ENCODE measurements around the gene NANOS3.

Gene NANOS3

GRCh38 chr19:13838435-13839129 is 38.4 kb upstream of the NANOS3 start:
- H3K27ac ChIP-seq (ENCODE audit: insufficient read depth, low read length, poor library complexity, severe bottlenecking) = peak overlapping the region; percentile 99
- DNase-seq = no peak
- H3K9me3 ChIP-seq (ENCODE audit: control insufficient read depth, low read length) = no peaks in the 10 kb centered on the region
- H3K27me3 ChIP-seq (replicated peaks; ENCODE audit: control insufficient read depth, insufficient read depth, low read length, poor library complexity, severe bottlenecking) = no peaks in the 10 kb centered on the region
- peak overlapping the region; percentile 88 for H3K4me3 ChIP-seq (ENCODE audit: insufficient read depth, low read depth, low read length, poor library complexity, severe bottlenecking)
- H3K4me1 ChIP-seq (ENCODE audit: control insufficient read depth, insufficient read depth, low read length, poor library complexity, severe bottlenecking) = peaks cover 82% of the 10 kb centered on the region
- peaks cover 6% of the 10 kb centered on the region for H3K36me3 ChIP-seq (ENCODE audit: control insufficient read depth, insufficient read depth, low read length)

- Histone ChIP-seq H3K27me3 (replicated peaks; ENCODE audit: control insufficient read depth, insufficient read depth, low read length, poor library complexity, severe bottlenecking) (no peaks in the 10 kb centered on the region), H3K9me3 (ENCODE audit: control insufficient read depth, low read length) (no peaks in the 10 kb centered on the region), H3K27ac (ENCODE audit: insufficient read depth, low read length, poor library complexity, severe bottlenecking) (peak overlapping the region; percentile 99), H3K36me3 (ENCODE audit: control insufficient read depth, insufficient read depth, low read length) (peaks cover 6% of the 10 kb centered on the region), H3K4me3 (ENCODE audit: insufficient read depth, low read depth, low read length, poor library complexity, severe bottlenecking) (peak overlapping the region; percentile 88), H3K4me1 (ENCODE audit: control insufficient read depth, insufficient read depth, low read length, poor library complexity, severe bottlenecking) (peaks cover 82% of the 10 kb centered on the region)
- DNase-seq = peak; percentile 79 to 84 (median 81)
Measured at GRCh38 chr19:13839130-13839937, 37.6 kb upstream of the NANOS3 start.

GRCh38 chr19:13839938-13840304 is 37.0 kb upstream of the NANOS3 start:
- Histone ChIP-seq H3K27me3 (replicated peaks; ENCODE audit: control insufficient read depth, insufficient read depth, low read length, poor library complexity, severe bottlenecking) (no peaks in the 10 kb centered on the region), H3K4me1 (ENCODE audit: control insufficient read depth, insufficient read depth, low read length, poor library complexity, severe bottlenecking) (peaks cover 84% of the 10 kb centered on the region), H3K27ac (ENCODE audit: insufficient read depth, low read length, poor library complexity, severe bottlenecking) (peak overlapping the region; percentile 99), H3K36me3 (ENCODE audit: control insufficient read depth, insufficient read depth, low read length) (peaks cover 6% of the 10 kb centered on the region), H3K9me3 (ENCODE audit: control insufficient read depth, low read length) (no peaks in the 10 kb centered on the region), H3K4me3 (ENCODE audit: insufficient read depth, low read depth, low read length, poor library complexity, severe bottlenecking) (peak overlapping the region; percentile 88)
- DNase-seq = no peak

DNA sequence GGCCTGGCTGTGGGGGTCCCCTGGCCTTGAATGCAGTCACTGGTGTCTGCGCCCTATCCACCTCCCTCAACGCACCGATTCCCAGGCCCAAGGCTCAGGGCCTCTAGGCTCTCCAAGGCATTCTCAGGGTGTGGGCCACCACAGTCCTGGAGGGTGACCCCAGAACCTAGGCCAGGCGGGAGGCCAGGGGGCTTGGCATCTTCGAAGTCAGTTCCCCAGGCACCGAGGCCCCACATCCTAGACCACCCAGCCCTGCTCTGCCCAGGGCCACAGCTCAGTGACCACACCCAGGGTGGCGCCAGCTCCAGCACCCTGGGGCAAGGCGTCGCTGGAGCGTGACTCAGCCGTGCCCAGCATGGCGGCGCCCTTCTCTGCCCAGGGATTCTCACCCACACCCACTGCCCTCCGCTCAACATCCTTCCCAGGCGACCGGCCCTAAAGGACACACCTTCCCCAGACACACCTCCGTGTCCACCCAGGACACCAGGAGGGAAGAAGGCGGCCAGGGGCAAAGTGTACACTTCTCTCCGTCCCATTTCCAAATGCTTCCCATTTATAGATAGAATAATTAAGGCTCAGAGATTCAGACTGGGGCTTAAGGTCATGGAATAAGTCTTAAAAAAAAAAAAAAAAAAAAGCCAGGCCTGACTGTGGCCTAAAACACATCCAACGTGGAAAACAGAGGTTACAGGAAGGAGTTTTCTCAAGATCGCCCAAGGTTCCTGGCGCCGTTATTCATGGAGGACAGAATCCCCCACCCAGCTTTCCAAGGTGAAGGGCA is 36.4 kb upstream of the NANOS3 start:
- peak overlapping the region; percentile 99 for H3K27ac ChIP-seq (ENCODE audit: insufficient read depth, low read length, poor library complexity, severe bottlenecking)
- peak in 2 of 3 donors; percentile 47 to 53 for DNase-seq
- peak overlapping the region; percentile 88 for H3K4me3 ChIP-seq (ENCODE audit: insufficient read depth, low read depth, low read length, poor library complexity, severe bottlenecking)
- H3K9me3 ChIP-seq (ENCODE audit: control insufficient read depth, low read length) = no peaks in the 10 kb centered on the region
- peaks cover 6% of the 10 kb centered on the region for H3K36me3 ChIP-seq (ENCODE audit: control insufficient read depth, insufficient read depth, low read length)
- no peaks in the 10 kb centered on the region for H3K27me3 ChIP-seq (replicated peaks; ENCODE audit: control insufficient read depth, insufficient read depth, low read length, poor library complexity, severe bottlenecking)
- peaks cover 88% of the 10 kb centered on the region for H3K4me1 ChIP-seq (ENCODE audit: control insufficient read depth, insufficient read depth, low read length, poor library complexity, severe bottlenecking)

DNA sequence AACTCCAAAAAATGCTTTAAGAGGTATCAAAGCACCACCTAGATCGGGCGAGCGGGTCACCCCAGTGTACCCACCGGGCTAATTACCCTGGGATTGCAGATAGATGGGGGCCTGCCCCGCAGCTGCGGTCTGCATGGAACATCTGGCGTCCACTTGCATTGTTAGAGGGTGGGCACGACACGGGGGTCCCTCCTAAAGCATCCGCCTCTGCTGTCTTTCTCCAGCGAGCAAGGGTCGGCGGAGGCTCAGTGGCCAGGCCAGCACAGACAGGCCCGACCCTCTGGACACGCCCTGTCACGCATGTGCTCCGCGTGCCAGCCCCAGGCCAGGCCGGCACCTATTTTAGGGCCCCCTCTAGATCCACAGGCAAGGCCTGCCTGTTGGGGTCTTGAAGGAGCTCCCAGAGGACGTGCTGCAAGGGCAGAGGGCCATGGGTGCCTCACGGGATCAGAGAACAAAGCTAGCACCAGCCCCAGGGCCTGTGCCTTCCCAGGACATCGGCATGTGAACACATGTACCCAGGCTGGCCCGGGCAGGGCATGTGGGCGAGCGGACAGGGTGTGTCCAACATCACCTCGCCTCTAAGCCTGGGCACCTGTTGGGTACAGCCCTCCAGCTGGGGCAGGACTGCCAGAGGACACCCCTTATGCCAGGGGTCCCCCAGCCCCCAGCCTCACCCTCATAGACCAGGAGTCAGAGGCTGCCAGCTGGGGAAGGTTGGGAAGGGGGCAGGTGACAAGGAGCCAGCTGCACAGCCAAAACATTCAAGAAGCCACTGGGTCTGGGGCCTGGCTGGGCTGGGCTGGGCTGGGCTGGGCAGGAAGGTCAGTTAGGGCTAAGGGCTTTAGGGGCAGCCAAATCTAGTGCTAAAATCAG is 35.6 kb upstream of the NANOS3 start:
- H3K4me1 ChIP-seq (ENCODE audit: control insufficient read depth, insufficient read depth, low read length, poor library complexity, severe bottlenecking) = peaks cover 87% of the 10 kb centered on the region
- peak overlapping the region; percentile 99 for H3K27ac ChIP-seq (ENCODE audit: insufficient read depth, low read length, poor library complexity, severe bottlenecking)
- H3K9me3 ChIP-seq (ENCODE audit: control insufficient read depth, low read length) = no peaks in the 10 kb centered on the region
- H3K4me3 ChIP-seq (ENCODE audit: insufficient read depth, low read depth, low read length, poor library complexity, severe bottlenecking) = peak overlapping the region; percentile 88
- H3K36me3 ChIP-seq (ENCODE audit: control insufficient read depth, insufficient read depth, low read length) = no peaks in the 10 kb centered on the region
- DNase-seq = peak in 2 of 3 donors; percentile 33 to 37
- H3K27me3 ChIP-seq (replicated peaks; ENCODE audit: control insufficient read depth, insufficient read depth, low read length, poor library complexity, severe bottlenecking) = no peaks in the 10 kb centered on the region

GRCh38 chr19:13841962-13842290 is 35.0 kb upstream of the NANOS3 start:
- Histone ChIP-seq H3K9me3 (ENCODE audit: control insufficient read depth, low read length) (no peaks in the 10 kb centered on the region), H3K27me3 (replicated peaks; ENCODE audit: control insufficient read depth, insufficient read depth, low read length, poor library complexity, severe bottlenecking) (no peaks in the 10 kb centered on the region), H3K4me1 (ENCODE audit: control insufficient read depth, insufficient read depth, low read length, poor library complexity, severe bottlenecking) (peaks cover 85% of the 10 kb centered on the region), H3K27ac (ENCODE audit: insufficient read depth, low read length, poor library complexity, severe bottlenecking) (peak overlapping the region; percentile 99), H3K4me3 (ENCODE audit: insufficient read depth, low read depth, low read length, poor library complexity, severe bottlenecking) (peak overlapping the region; percentile 88), H3K36me3 (ENCODE audit: control insufficient read depth, insufficient read depth, low read length) (no peaks in the 10 kb centered on the region)
- no peak for DNase-seq

DNA sequence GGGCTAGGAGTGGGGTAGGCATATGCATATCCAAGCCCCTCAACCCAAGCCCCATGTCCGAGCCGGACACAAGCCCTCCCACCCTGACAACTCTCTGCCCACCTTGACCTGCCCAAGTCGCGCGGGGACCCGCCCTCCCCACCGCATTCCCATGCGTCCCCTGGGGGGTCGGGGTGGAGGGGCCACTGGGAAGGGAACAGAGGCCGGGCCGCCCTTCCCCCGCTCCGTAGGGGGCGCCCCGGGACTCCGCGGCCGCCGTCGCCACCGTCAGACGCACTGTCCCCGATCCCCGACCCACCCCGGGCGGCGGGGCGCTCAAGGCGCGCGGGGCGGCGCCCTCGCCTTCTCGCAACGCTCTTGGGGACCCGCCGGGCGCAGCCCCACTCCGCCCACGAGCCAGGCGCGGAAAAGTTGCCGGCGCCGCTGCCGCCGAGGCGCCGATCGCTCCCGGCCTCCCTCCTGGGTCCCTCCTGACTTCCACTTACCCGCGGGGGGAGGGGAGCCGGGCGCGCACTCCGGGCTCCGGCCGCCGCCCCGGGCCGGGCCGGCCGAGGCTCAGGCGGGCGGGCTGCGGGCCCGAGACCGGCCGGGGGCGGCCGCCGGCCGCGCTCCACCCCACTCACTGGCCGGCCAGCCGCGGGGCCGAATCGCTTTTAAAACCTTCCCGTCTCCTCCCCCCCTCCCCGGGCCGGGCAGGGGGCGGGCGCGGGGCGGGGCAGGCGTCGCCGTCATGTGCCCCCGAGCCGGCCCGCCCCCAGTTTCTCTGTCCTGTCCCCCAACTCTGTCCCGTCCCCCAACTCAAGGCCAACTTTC is 34.4 kb upstream of the NANOS3 start:
- Histone ChIP-seq H3K9me3 (ENCODE audit: control insufficient read depth, low read length) (no peaks in the 10 kb centered on the region), H3K27ac (ENCODE audit: insufficient read depth, low read length, poor library complexity, severe bottlenecking) (peak overlapping the region; percentile 99), H3K4me3 (ENCODE audit: insufficient read depth, low read depth, low read length, poor library complexity, severe bottlenecking) (peak overlapping the region; percentile 88), H3K27me3 (replicated peaks; ENCODE audit: control insufficient read depth, insufficient read depth, low read length, poor library complexity, severe bottlenecking) (no peaks in the 10 kb centered on the region), H3K36me3 (ENCODE audit: control insufficient read depth, insufficient read depth, low read length) (no peaks in the 10 kb centered on the region), H3K4me1 (ENCODE audit: control insufficient read depth, insufficient read depth, low read length, poor library complexity, severe bottlenecking) (peaks cover 85% of the 10 kb centered on the region)
- DNase-seq = peak; percentile 72 to 76 (median 76)

DNA sequence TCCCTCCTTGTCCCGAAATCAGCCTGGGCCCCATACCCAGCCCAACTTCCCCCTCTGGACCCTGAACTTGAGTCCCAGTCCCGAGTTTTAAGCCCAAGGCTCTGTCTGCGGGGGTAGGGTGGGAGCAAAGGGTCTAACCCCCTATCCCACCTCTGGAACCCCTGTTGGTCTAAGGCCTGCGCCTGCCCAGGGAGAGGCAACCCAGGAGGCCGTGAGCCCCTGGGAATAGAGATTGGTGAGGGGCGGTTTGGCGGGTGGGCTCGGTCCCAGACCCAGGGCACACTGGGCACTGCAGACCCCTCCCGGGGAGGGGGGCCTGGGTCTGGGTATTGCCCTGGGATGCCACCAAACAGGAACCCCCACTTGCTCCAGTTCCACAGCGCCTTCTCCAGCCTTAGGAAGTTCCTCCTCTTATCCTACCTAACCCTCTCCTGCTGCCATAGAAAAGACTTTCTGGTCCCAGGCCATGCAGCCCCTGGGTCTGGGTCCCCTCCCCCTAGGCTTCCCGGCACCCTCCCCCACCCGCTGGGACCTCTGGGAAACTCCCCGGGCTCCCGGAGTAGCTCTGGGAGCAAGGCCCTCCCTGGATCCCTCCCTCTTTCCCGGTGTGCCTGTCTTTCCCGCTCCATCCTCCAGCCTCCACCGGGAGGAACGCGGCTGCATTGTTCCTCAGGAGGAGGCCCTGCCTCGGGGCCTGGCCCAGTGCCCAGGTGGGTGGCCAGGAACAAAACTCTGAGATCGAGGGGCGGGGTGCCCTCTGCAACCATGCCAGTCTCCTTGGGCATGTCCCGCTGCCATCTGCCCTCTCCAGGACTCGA is 33.6 kb upstream of the NANOS3 start:
- Histone ChIP-seq H3K9me3 (ENCODE audit: control insufficient read depth, low read length) (no peaks in the 10 kb centered on the region), H3K4me3 (ENCODE audit: insufficient read depth, low read depth, low read length, poor library complexity, severe bottlenecking) (peak overlapping the region; percentile 56), H3K36me3 (ENCODE audit: control insufficient read depth, insufficient read depth, low read length) (no peaks in the 10 kb centered on the region), H3K27ac (ENCODE audit: insufficient read depth, low read length, poor library complexity, severe bottlenecking) (peak overlapping the region; percentile 99), H3K4me1 (ENCODE audit: control insufficient read depth, insufficient read depth, low read length, poor library complexity, severe bottlenecking) (peaks cover 87% of the 10 kb centered on the region), H3K27me3 (replicated peaks; ENCODE audit: control insufficient read depth, insufficient read depth, low read length, poor library complexity, severe bottlenecking) (no peaks in the 10 kb centered on the region)
- DNase-seq = no peak
